ENCODE measurements around the gene OR5B21.

- TF ChIP-seq MAFK (IDR thresholded peaks at IDR 0.05; ENCODE audit: partially characterized antibody): no peak
- no peak for TF ChIP-seq POLR2A (IDR thresholded peaks at IDR 0.05; ENCODE audit: low read length)
- no peak for TF ChIP-seq JUN (IDR thresholded peaks at IDR 0.05)
- no peak for TF ChIP-seq CTCF (IDR thresholded peaks at IDR 0.05)
- TF ChIP-seq RAD21 (conservative IDR thresholded peaks at IDR 0.05 in 1 of 2, IDR thresholded peaks at IDR 0.05 in 1 of 2): no peak
- TF ChIP-seq EP300 (IDR thresholded peaks at IDR 0.05): no peak
These were observed 9.4 kb downstream of the OR5B21 start for GRCh38 chr11:58498464-58498863.
